ENCODE results near the gene PPARD. TPM values are rescaled to one million over a fixed set of nuclear protein-coding genes. Genes with fewer than 3 reads are reported as not detected.

Gene PPARD
- polyA plus RNA-seq, 1 experiment: 40.9 TPM

DNA sequence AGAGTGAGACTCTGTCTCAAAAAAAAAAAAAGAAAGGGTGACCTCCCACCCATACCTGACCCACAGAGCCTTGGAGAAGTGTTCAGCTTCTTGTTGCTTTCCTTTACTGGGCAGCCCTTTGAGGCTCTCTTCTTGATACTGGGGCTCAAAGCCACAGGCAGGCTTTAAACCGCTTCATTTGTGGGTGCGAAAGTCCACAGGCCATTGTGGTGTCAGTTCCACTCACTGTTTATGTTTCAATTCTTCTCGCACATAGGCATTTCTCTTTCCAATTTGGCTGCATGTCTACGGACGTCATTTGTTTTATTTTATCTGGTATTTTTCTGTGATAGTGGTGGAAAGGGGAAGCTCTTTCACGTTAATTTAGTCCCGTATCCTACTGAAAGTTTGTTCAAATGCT lies 34.6 kb downstream of the PPARD start:
- ChIA-PET CTCF (interaction anchor here (0.5 to 1.8 kb wide), 4 partner anchors 42 to 91 kb away, joined by 3 to 5 read pairs (median 4); partner anchors contain the start of genes FANCE and RPL10A), POLR2A (no interaction called here)
- Histone ChIP-seq H3K4me3 (ENCODE audit: low read depth, low read length) (no peak overlapping the region), H3K36me3 (ENCODE audit: control insufficient read depth, insufficient read depth, low read length) (no peaks in the 10 kb centered on the region), H3K27me3 (ENCODE audit: control insufficient read depth, insufficient read depth, low read length) (no peaks in the 10 kb centered on the region)
- no peak for DNase-seq (ENCODE audit: low read depth)
- TF ChIP-seq, protein P1, sequence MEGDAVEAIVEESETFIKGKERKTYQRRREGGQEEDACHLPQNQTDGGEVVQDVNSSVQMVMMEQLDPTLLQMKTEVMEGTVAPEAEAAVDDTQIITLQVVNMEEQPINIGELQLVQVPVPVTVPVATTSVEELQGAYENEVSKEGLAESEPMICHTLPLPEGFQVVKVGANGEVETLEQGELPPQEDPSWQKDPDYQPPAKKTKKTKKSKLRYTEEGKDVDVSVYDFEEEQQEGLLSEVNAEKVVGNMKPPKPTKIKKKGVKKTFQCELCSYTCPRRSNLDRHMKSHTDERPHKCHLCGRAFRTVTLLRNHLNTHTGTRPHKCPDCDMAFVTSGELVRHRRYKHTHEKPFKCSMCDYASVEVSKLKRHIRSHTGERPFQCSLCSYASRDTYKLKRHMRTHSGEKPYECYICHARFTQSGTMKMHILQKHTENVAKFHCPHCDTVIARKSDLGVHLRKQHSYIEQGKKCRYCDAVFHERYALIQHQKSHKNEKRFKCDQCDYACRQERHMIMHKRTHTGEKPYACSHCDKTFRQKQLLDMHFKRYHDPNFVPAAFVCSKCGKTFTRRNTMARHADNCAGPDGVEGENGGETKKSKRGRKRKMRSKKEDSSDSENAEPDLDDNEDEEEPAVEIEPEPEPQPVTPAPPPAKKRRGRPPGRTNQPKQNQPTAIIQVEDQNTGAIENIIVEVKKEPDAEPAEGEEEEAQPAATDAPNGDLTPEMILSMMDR (IDR thresholded peaks at IDR 0.05; ENCODE audit: insufficient read depth, low read depth, low read length): no peak

DNA sequence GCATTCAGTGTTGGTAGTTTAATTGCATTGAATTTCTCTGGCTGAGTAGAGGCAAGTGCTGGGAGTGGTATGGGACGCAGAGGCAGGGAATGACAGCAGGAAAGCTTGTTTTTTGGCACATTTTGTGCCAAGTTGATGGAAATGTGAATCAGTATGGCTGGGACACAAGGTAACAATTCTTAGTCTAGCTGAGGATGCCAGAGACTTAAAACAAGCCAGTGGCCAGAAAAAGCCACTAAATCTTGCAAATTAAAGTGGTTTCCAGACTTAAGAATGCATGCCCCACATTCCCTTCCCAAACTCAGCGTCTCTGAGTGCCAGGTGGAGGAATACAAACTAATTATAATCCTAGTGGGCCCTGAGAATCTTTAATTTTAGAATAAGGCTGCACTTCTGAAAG lies 35.9 kb downstream of the PPARD start:
- Histone ChIP-seq H3K36me3 (ENCODE audit: control insufficient read depth, insufficient read depth, low read length) (no peaks in the 10 kb centered on the region), H3K27me3 (ENCODE audit: control insufficient read depth, insufficient read depth, low read length) (no peaks in the 10 kb centered on the region), H3K4me3 (ENCODE audit: low read depth, low read length) (no peak overlapping the region)
- ChIA-PET CTCF (interaction anchor here (0.7 to 1.2 kb wide), 2 partner anchors 17 to 33 kb away, joined by 3 read pairs; no protein-coding TSS in a partner anchor), POLR2A (interaction anchor here (0.5 kb wide), 1 partner anchor 10 kb away, joined by 3 read pairs; no protein-coding TSS in a partner anchor)
- DNase-seq (ENCODE audit: low read depth): no peak
- TF ChIP-seq, protein P1 (IDR thresholded peaks at IDR 0.05; ENCODE audit: insufficient read depth, low read depth, low read length): no peak

DNA sequence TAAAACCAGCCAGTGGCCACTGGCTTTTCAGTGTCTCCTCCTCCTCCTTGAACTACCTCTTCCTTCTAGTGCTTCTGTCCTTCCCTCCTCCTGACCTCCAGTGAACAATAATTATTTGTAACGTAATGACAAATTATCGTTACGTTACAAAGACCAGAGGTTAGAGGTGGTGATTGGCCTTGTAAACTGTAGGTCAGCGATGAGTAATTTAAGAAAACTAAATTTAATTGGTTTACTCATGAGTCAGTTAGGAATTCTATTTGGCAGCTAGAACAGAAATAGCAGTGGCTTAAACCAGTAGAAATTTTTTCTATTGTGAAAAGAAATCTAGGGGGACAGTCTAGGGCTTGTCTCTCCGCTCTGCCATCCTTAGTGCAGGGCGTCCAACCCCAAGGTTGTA lies 38.8 kb downstream of the PPARD start:
- POLR2A ChIA-PET: no interaction called here
- Histone ChIP-seq H3K27me3 (ENCODE audit: control insufficient read depth, insufficient read depth, low read length) (no peaks in the 10 kb centered on the region), H3K4me3 (ENCODE audit: low read depth, low read length) (no peak overlapping the region), H3K36me3 (ENCODE audit: control insufficient read depth, insufficient read depth, low read length) (no peaks in the 10 kb centered on the region)
- CTCF ChIA-PET: no interaction called here
- no peak for DNase-seq (ENCODE audit: low read depth)
- TF ChIP-seq, protein P1 (IDR thresholded peaks at IDR 0.05; ENCODE audit: insufficient read depth, low read depth, low read length): no peak

DNA sequence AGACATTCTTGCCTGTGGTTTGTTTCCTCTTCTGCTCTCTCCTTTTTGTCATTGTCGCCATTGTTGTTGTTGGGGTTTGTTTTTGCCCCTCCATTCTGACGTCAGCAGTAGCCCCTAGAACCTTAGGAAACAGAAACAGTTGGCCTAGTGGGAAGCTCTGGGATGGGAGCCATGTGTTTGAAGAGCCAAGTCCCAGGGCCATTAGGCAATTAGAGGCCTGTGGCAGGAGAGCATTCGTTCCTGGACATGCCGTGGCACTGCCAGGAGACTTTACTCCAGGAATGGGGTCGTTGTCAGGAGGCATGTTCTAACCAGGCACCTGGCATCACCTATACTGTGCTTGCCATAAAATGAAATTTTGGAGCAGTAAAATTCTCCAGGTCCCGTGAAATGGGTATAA lies 39.7 kb downstream of the PPARD start:
- TF ChIP-seq, protein P1 (IDR thresholded peaks at IDR 0.05; ENCODE audit: insufficient read depth, low read depth, low read length): no peak
- Histone ChIP-seq H3K4me3 (ENCODE audit: low read depth, low read length) (no peak overlapping the region), H3K36me3 (ENCODE audit: control insufficient read depth, insufficient read depth, low read length) (no peaks in the 10 kb centered on the region), H3K27me3 (ENCODE audit: control insufficient read depth, insufficient read depth, low read length) (no peaks in the 10 kb centered on the region)
- ChIA-PET POLR2A (no interaction called here), CTCF (no interaction called here)
- no peak for DNase-seq (ENCODE audit: low read depth)

DNA sequence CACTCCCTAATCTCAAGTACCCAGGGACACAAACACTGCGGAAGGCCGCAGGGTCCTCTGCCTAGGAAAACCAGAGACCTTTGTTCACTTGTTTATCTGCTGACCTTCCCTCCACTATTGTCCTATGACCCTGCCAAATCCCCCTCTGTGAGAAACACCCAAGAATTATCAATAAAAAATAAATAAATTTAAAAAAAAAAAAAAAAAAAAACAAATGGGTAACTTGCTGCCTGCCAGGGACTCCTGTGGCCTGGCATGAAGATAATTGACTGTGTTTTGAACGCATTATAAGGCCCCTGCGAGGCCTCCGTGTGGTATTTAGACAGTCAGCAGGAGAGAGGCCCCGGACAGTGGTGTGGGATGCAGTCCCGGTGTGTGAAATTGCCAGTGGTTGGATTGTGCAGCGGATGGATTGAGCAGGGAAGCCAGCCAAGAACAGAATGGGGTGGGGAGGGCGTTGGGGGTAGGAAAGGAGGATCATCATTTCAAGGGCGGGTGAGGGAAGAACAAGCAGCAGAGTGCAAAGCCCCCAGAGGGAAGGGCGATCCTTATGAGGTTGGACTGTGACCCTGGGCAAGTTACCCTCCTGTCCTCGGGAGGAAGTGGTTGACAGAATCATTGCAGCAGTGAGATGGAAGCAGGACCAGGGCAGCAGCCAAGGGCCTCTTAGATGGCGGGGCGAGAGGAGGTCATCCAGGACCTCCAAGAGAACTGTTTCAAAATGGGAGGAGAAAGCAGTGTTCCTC lies 43.3 kb downstream of the PPARD start:
- CTCF ChIA-PET: no interaction called here

More for the DNA sequence above, 43.3 kb downstream of the PPARD start:
- POLR2A ChIA-PET: no interaction called here
- no peak for DNase-seq (ENCODE audit: low read depth)
- Histone ChIP-seq H3K4me3 (ENCODE audit: low read depth, low read length) (no peak overlapping the region), H3K27me3 (ENCODE audit: control insufficient read depth, insufficient read depth, low read length) (no peaks in the 10 kb centered on the region), H3K36me3 (ENCODE audit: control insufficient read depth, insufficient read depth, low read length) (no peaks in the 10 kb centered on the region; the same call in 1 of the 2 replicates)
- TF ChIP-seq, protein P1 (IDR thresholded peaks at IDR 0.05; ENCODE audit: insufficient read depth, low read depth, low read length): no peak

Measured in BJ (cell line).